AG09319 (cell line): ENCODE measurements around the gene ATP5IF1.
A peak's percentile ranks its signal among the peaks of the same experiment; 100 is the strongest.

Experiments
- DNase-seq: peaks from one replicate; pipeline ENCODE4 v3.0.0-alpha.2; 2010; ENCODE audit warnings: low read depth; ENCODE audit errors: extremely low read depth
- TF ChIP-seq, protein P1 (sequence below): IDR thresholded peaks from 2 replicates; pipeline ENCODE4 v1.5.1; 2011; ENCODE audit warnings: low read depth, mild to moderate bottlenecking, inconsistent platforms, low read length, moderate library complexity

The ATP5IF1 gene

DNA sequence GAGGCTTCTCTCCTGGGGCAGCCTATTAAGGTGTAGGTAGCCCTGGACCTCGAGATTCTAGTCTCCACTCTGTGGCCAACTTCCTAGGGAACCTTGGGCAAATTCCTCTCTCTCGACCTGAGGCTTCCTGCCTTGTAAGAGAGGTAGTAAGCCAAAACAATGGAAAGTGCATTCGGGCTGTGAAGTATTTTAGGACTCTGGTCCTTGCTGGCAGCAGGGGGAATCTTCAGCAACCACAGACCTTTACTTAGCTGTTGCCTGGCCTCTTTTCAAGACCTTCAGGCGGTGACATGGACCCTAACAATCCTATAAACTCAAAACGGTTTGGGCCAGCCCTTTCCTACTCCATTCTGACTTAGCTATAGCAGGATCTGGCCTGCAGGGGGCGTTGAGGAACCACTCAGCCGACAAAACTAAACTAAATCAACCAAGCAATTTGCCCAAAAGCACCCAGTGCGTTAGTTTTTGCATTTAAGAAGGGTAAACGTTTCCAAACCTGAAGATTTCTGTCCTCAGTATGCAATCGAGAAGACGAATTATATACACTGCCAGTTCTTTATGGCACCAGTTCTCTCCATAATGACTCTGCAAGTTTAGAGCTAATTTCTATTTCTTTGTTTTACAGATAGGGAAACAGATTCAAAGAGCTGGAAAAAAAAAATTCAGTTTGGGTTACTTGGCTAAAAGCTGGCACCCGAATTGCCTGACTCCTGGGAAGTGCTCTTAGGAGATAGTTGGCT is 12.5 kb downstream of the ATP5IF1 start:
- TF ChIP-seq, protein P1, sequence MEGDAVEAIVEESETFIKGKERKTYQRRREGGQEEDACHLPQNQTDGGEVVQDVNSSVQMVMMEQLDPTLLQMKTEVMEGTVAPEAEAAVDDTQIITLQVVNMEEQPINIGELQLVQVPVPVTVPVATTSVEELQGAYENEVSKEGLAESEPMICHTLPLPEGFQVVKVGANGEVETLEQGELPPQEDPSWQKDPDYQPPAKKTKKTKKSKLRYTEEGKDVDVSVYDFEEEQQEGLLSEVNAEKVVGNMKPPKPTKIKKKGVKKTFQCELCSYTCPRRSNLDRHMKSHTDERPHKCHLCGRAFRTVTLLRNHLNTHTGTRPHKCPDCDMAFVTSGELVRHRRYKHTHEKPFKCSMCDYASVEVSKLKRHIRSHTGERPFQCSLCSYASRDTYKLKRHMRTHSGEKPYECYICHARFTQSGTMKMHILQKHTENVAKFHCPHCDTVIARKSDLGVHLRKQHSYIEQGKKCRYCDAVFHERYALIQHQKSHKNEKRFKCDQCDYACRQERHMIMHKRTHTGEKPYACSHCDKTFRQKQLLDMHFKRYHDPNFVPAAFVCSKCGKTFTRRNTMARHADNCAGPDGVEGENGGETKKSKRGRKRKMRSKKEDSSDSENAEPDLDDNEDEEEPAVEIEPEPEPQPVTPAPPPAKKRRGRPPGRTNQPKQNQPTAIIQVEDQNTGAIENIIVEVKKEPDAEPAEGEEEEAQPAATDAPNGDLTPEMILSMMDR, result peak; percentile 97
- peak; percentile 63 for DNase-seq

GRCh38 chr1:28249013-28249865 is 13.3 kb downstream of the ATP5IF1 start:
- TF ChIP-seq, protein P1, result no peak
- DNase-seq, result peak; percentile 63

- no peak for DNase-seq
- TF ChIP-seq, protein P1, result no peak
These were observed 14.0 kb downstream of the ATP5IF1 start for GRCh38 chr1:28249866-28250295.

DNA sequence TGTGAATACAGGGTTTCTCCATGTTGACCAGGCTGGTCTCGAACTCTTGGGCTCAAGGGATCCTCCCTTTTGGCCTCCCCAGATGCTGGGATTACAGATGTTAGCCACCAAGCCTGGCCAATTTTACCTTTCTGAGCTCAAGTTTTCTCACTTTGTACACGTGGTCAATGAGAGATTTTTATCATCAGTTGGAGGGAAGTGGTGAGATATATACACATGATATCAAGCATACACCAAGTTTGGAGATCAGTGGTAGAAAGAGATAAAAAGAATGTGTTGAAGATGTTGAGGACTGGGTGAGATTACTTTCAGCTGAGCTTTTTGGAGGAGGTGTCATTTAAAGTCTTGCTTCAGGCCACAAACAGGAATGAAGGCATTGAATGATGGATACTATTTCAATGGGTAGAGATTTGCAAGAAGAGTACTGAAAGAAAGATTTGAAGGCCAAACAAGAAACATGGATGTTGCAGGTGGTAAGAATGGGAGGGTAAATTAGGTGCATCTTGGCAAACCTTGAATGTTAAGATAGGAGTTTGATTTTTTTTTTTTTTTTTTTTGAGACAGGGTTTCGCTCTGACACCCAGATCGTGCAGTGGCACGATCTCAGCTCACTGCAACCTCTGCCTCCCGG is 20.4 kb downstream of the ATP5IF1 start:
- DNase-seq, result no peak
- TF ChIP-seq, protein P1, result no peak

- TF ChIP-seq, protein P1, result no peak
- no peak for DNase-seq
These were observed 21.8 kb downstream of the ATP5IF1 start for GRCh38 chr1:28257736-28258135.

GRCh38 chr1:28258628-28259251 is 22.8 kb downstream of the ATP5IF1 start:
- DNase-seq, result no peak
- TF ChIP-seq, protein P1, result no peak
